Parathyroid adenoma (tissue), 2 donors: ENCODE results near the gene ADGRG3.

Experiments used
- H2AFZ ChIP-seq: fragments of 300-600 bp; sonication (generic); one replicate; pipeline ENCODE4 v1.7.0; 2017; ENCODE audit warnings: antibody characterized with exemption, mild to moderate bottlenecking
- H3K27ac ChIP-seq: fragments of 300-600 bp; sonication (generic); one replicate; pipeline ENCODE4 v1.7.0; 2017
- H3K27me3 ChIP-seq: fragments of 300-600 bp; sonication (generic); one replicate; pipeline ENCODE4 v1.7.0; 2017; ENCODE audit warnings: low read length; ENCODE audit not compliant: control insufficient read depth, insufficient read depth
- H3K36me3 ChIP-seq: fragments of 300-600 bp; sonication (generic); one replicate; pipeline ENCODE4 v1.7.0; 2017; ENCODE audit warnings: low read length; ENCODE audit not compliant: control insufficient read depth, insufficient read depth
- H3K4me1 ChIP-seq: fragments of 300-600 bp; sonication (generic); one replicate; pipeline ENCODE4 v1.7.0; 2017; ENCODE audit warnings: control low read depth
- H3K4me2 ChIP-seq: fragments of 300-600 bp; sonication (generic); one replicate; pipeline ENCODE4 v1.7.0; 2017; ENCODE audit warnings: low read length
- H3K4me3 ChIP-seq: fragments of 300-600 bp; sonication (generic); one replicate; pipeline ENCODE4 v1.7.0; 2017; ENCODE audit warnings: low read depth, low read length
- H3K79me2 ChIP-seq: fragments of 300-600 bp; sonication (generic); one replicate; pipeline ENCODE4 v1.7.0; 2017; ENCODE audit warnings: control low read depth
- H3K9ac ChIP-seq: fragments of 300-600 bp; sonication (generic); one replicate; pipeline ENCODE4 v1.7.0; 2017; ENCODE audit warnings: mild to moderate bottlenecking
- H3K9me3 ChIP-seq: fragments of 300-600 bp; sonication (generic); one replicate; pipeline ENCODE4 v1.7.0; 2017; ENCODE audit warnings: low read length; ENCODE audit not compliant: control insufficient read depth
- TF ChIP-seq, protein P1 (sequence below): fragments of 300-600 bp; sonication (generic); IDR thresholded peaks from one replicate; pipeline ENCODE4 v1.7.0; 2017; ENCODE audit warnings: antibody characterized with exemption, mild to moderate bottlenecking
- donor health status: primary hyperparathyroidism.

Gene ADGRG3

DNA sequence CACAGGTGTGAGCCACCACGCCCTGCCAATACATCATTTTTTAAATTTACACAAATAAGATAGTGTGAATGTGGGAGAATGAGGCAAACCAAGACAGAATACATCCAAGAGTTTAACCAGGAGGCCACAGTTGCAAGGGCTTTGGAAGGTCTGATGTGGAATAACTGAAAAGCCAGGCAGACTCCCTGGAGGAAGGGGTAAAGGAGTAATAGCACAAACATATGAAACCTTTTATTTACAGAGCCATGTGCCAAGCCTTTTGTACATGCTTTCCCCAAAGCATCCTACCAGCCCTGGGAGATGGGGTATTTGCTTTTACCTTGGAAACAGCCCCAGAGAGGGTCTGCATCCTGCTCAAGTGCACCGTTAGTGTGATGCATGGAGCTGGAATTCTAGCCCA, 4.7 kb downstream of the ADGRG3 start:
- peaks cover under 1% of the 10 kb centered on the region for H3K4me1 ChIP-seq
- TF ChIP-seq, protein P1, sequence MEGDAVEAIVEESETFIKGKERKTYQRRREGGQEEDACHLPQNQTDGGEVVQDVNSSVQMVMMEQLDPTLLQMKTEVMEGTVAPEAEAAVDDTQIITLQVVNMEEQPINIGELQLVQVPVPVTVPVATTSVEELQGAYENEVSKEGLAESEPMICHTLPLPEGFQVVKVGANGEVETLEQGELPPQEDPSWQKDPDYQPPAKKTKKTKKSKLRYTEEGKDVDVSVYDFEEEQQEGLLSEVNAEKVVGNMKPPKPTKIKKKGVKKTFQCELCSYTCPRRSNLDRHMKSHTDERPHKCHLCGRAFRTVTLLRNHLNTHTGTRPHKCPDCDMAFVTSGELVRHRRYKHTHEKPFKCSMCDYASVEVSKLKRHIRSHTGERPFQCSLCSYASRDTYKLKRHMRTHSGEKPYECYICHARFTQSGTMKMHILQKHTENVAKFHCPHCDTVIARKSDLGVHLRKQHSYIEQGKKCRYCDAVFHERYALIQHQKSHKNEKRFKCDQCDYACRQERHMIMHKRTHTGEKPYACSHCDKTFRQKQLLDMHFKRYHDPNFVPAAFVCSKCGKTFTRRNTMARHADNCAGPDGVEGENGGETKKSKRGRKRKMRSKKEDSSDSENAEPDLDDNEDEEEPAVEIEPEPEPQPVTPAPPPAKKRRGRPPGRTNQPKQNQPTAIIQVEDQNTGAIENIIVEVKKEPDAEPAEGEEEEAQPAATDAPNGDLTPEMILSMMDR, result no peak
- no peak overlapping the region for H3K4me2 ChIP-seq
- no peaks in the 10 kb centered on the region for H3K79me2 ChIP-seq
- no peaks in the 10 kb centered on the region for H3K36me3 ChIP-seq
- no peaks in the 10 kb centered on the region for H3K9me3 ChIP-seq
- H3K9ac ChIP-seq, result no peak overlapping the region
- no peaks in the 10 kb centered on the region for H3K27me3 ChIP-seq
- no peak overlapping the region for H2AFZ ChIP-seq
- H3K27ac ChIP-seq, result no peak overlapping the region
- H3K4me3 ChIP-seq, result no peak overlapping the region

- no peaks in the 10 kb centered on the region for H3K9me3 ChIP-seq
- H3K4me2 ChIP-seq, result no peak overlapping the region
Observed at GRCh38 chr16:57675741-57676551, 7.8 kb downstream of the ADGRG3 start.

DNA sequence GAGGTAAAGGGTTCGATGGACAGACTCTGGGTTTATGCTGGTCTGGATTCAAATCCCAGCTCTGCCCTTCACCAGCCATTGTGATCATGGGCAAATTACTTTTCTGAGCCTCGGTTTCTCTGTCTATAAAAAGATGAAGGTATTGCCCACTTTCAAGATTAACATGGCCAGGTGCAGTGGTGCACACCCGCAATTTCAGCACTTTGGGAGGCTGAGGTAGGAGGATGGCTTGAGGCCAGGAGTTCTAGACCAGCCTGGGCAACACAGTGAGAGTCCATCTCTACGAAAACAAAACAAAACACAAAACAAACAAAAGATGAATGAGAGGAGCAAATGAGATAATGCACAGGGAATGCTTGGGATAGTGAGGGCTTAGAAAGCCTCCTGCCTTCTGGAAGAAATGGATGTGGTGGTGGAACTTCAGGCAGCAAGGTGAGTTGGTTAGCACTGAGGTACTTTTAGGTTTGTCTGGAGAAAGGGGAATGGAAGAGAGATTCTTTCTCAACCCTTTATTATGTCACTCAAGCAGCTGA, 8.5 kb downstream of the ADGRG3 start:
- no peak overlapping the region for H2AFZ ChIP-seq
- TF ChIP-seq, protein P1, result no peak
- H3K4me3 ChIP-seq, result no peak overlapping the region
- no peaks in the 10 kb centered on the region for H3K9me3 ChIP-seq
- no peak overlapping the region for H3K27ac ChIP-seq
- no peak overlapping the region for H3K9ac ChIP-seq
- H3K79me2 ChIP-seq, result no peaks in the 10 kb centered on the region
- H3K4me1 ChIP-seq, result no peaks in the 10 kb centered on the region
- no peak overlapping the region for H3K4me2 ChIP-seq
- H3K27me3 ChIP-seq, result no peaks in the 10 kb centered on the region
- no peaks in the 10 kb centered on the region for H3K36me3 ChIP-seq

More at GRCh38 chr16:57675741-57676551, 7.8 kb downstream of the ADGRG3 start:
- Histone ChIP-seq H3K36me3 (no peaks in the 10 kb centered on the region), H3K27ac (no peak overlapping the region), H3K27me3 (no peaks in the 10 kb centered on the region), H3K9ac (no peak overlapping the region), H3K79me2 (no peaks in the 10 kb centered on the region), H3K4me1 (no peaks in the 10 kb centered on the region), H3K4me3 (no peak overlapping the region), H2AFZ (no peak overlapping the region)
- TF ChIP-seq, protein P1, result no peak

DNA sequence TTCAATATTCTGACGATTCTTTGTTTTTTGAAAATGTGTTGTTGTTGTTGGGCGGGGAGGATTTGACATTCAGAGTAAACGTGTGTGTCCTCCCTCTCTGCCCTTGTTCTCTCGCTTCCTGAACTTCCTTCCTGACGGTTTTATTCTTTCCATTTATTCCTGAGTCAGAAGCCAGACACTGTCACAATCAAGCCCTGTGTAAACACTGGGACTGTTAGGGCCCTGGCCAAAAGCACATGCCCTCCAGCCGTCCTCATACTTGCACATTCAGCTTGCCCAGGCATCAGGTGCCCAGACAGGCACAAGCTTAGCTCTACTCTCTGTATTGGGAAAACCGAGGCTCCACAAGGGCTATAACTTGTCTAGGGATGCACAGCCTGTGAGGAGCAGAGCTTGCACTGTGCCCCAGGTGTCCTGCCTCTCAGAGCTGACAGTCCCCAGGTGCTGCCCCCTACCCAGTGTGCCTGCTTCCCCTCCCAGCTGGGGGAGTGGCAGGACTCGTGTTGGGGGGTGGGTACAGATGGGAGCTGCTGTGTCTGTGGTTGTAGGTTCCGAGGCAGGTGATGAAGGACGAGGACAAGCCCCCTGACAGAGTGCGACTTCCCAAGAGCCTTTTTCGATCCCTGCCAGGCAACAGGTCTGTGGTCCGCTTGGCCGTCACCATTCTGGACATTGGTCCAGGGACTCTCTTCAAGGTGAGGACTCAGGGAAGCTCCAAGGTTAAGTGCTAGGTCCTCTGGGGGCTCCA, 9.7 kb downstream of the ADGRG3 start:
- no peak overlapping the region for H3K27ac ChIP-seq
- H3K9me3 ChIP-seq, result no peaks in the 10 kb centered on the region
- no peak overlapping the region for H2AFZ ChIP-seq
- no peaks in the 10 kb centered on the region for H3K79me2 ChIP-seq
- H3K4me1 ChIP-seq, result no peaks in the 10 kb centered on the region
- no peak overlapping the region for H3K4me2 ChIP-seq
- no peak overlapping the region for H3K9ac ChIP-seq
- TF ChIP-seq, protein P1, result no peak
- H3K27me3 ChIP-seq, result no peaks in the 10 kb centered on the region
- no peak overlapping the region for H3K4me3 ChIP-seq
- no peaks in the 10 kb centered on the region for H3K36me3 ChIP-seq
